Hepatocyte (in vitro differentiated cells): Measurements from ENCODE around the gene GJD3. TPM values are rescaled to one million over a fixed set of nuclear protein-coding genes. Genes with fewer than 3 reads are reported as not detected.
"Not testable (repeated sequence)": the region's sequence is repeated elsewhere in the genome, so short reads cannot be mapped to it uniquely, and the experiment has no call there.

Experiments used
- DNase-seq: peaks from one replicate; pipeline ENCODE4 v3.0.0-alpha.2; 2016; ENCODE audit warnings: low spot score
- H2AFZ ChIP-seq: fragments of 200-600 bp; sonication (generic); 2 replicates; pipeline ENCODE4 v1.6.0; 2016; ENCODE audit warnings: antibody characterized with exemption, mild to moderate bottlenecking
- H3K27ac ChIP-seq: fragments of 200-600 bp; sonication (generic); 2 replicates; pipeline ENCODE4 v1.5.1; 2016; ENCODE audit warnings: mild to moderate bottlenecking
- H3K27me3 ChIP-seq: fragments of 200-600 bp; sonication (generic); 2 replicates; pipeline ENCODE4 v1.6.1; 2016
- H3K36me3 ChIP-seq: fragments of 200-600 bp; sonication (generic); replicated peaks from 2 replicates; pipeline ENCODE4 v1.5.1; 2016; ENCODE audit warnings: low read depth; ENCODE audit not compliant: insufficient read depth
- H3K4me1 ChIP-seq: fragments of 200-600 bp; sonication (generic); 2 replicates; pipeline ENCODE4 v1.5.1; 2016; ENCODE audit warnings: mild to moderate bottlenecking, moderate library complexity; ENCODE audit not compliant: insufficient read depth
- H3K4me2 ChIP-seq: fragments of 200-600 bp; sonication (generic); 2 replicates; pipeline ENCODE4 v1.6.0; 2016
- H3K4me3 ChIP-seq: fragments of 200-600 bp; sonication (generic); 2 replicates; pipeline ENCODE4 v1.5.1; 2016; ENCODE audit warnings: mild to moderate bottlenecking
- H3K79me2 ChIP-seq: fragments of 200-600 bp; sonication (generic); 2 replicates; pipeline ENCODE4 v1.6.0; 2017; ENCODE audit warnings: mild to moderate bottlenecking
- H3K9me2 ChIP-seq: fragments of 200-600 bp; sonication (generic); replicated peaks from 2 replicates; pipeline ENCODE4 v1.6.0; 2017; ENCODE audit warnings: mild to moderate bottlenecking; ENCODE audit not compliant: insufficient read depth
- H3K9me3 ChIP-seq: fragments of 200-600 bp; sonication (generic); 2 replicates; pipeline ENCODE4 v1.5.1; 2016; ENCODE audit warnings: low read depth, mild to moderate bottlenecking
- H4K20me1 ChIP-seq: fragments of 200-600 bp; sonication (generic); 2 replicates; pipeline ENCODE4 v1.6.0; 2016; ENCODE audit warnings: mild to moderate bottlenecking; ENCODE audit not compliant: insufficient read depth, poor library complexity, severe bottlenecking
- EZH2 ChIP-seq: fragments of 200-600 bp; sonication (generic); IDR thresholded peaks from 2 replicates; pipeline ENCODE4 v1.6.1; 2016; ENCODE audit warnings: antibody characterized with exemption, mild to moderate bottlenecking, borderline replicate concordance
- EZH2phosphoT487 ChIP-seq: fragments of 200-600 bp; sonication (generic); IDR thresholded peaks from one replicate; pipeline ENCODE4 v1.6.1; 2018; ENCODE audit warnings: antibody characterized with exemption, mild to moderate bottlenecking, low read depth, moderate library complexity; ENCODE audit not compliant: unreplicated experiment, severe bottlenecking
- WGBS: methylation state at CpG from one replicate; pipeline ENCODE4 v1.1.6; 2016; ENCODE audit warnings: low lambda C conversion rate; ENCODE audit errors: missing lambda C conversion rate; 5-methylcytosine and 5-hydroxymethylcytosine counted together
- polyA plus RNA-seq: library from polyadenylated mRNA; unstranded; fragments of >200 nt; fragmentation: Nextera tagmentation; extraction: Ambion mirVana; gene quantifications from 2 replicates; pipeline ENCODE4 v1.2.1, GENCODE V29; 2016
- total RNA-seq: library from RNA; depleted of rRNA; stranded (reverse); fragments of >200 nt; gene quantifications from 2 replicates; pipeline ENCODE4 v1.2.3, GENCODE V29; 2014
- TF ChIP-seq, protein P1 (sequence below): fragments of 200-600 bp; sonication (generic); IDR thresholded peaks from 2 replicates; pipeline ENCODE4 v1.5.1; 2016; ENCODE audit warnings: antibody characterized with exemption, mild to moderate bottlenecking; ENCODE audit not compliant: poor library complexity

Gene GJD3
- total and polyA plus RNA-seq, 2 experiments from 2014 or later: 0.47 to 3.8 TPM

DNA sequence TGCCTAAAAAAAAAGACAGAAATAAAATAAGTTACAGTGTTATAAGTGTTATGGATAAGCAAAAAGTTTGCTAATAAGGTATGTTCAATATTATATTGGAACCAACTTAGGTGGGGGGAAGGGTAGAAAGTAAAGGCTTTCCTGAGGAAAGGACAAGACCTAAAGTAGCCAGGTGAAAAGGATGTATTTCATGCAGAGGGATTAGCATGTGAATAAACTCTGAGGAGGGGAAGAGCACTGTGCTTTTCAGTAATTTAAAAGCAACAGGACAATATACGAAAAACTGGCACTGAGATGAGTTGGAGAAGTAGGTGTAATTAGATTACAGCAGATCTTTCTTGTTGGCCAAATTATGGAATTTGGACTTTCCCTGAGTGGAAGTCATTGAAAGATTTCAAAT, 45.5 kb upstream of the GJD3 start:
- peaks cover under 1% of the 10 kb centered on the region for H3K79me2 ChIP-seq
- 100% methylated on average over 1 of the region's 1 CpG for WGBS
- no peak overlapping the region for H2AFZ ChIP-seq

DNA sequence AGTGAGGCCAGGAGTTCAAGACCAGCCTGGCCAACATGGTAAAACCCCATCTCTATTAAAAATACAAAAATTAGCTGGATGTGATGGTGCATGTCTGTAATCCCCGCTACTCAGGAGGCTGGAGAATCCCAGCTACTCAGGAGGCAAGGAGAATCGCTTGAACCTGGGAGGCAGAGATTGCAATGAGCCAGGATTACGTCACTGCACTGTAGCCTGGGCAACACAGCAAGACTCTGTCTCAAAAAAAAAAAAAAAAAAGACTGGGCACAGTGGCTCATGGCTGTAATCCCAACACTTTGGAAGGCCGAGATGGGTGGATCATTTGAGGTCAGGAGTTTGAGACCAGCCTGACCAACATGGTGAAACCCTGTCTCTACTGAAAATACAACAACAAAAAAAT, 45.0 kb upstream of the GJD3 start:
- H3K27me3 ChIP-seq, H3K27ac ChIP-seq, H4K20me1 ChIP-seq, H2AFZ ChIP-seq, H3K9me3 ChIP-seq, H3K9me2 ChIP-seq, H3K4me2 ChIP-seq, H3K79me2 ChIP-seq, H3K36me3 ChIP-seq, H3K4me3 ChIP-seq, H3K4me1 ChIP-seq, DNase-seq: not testable (repeated sequence)
- 99% methylated on average over 4 of the region's 4 CpGs for WGBS

More for the DNA sequence above, 45.5 kb upstream of the GJD3 start:
- Histone ChIP-seq H3K27me3 (no peaks in the 10 kb centered on the region), H4K20me1 (no peaks in the 10 kb centered on the region), H3K9me3 (no peaks in the 10 kb centered on the region), H3K4me2 (no peak overlapping the region), H3K9me2 (no peaks in the 10 kb centered on the region), H3K36me3 (no peaks in the 10 kb centered on the region), H3K4me3 (no peak overlapping the region), H3K27ac (no peak overlapping the region), H3K4me1 (no peaks in the 10 kb centered on the region)
- TF ChIP-seq, protein P1, sequence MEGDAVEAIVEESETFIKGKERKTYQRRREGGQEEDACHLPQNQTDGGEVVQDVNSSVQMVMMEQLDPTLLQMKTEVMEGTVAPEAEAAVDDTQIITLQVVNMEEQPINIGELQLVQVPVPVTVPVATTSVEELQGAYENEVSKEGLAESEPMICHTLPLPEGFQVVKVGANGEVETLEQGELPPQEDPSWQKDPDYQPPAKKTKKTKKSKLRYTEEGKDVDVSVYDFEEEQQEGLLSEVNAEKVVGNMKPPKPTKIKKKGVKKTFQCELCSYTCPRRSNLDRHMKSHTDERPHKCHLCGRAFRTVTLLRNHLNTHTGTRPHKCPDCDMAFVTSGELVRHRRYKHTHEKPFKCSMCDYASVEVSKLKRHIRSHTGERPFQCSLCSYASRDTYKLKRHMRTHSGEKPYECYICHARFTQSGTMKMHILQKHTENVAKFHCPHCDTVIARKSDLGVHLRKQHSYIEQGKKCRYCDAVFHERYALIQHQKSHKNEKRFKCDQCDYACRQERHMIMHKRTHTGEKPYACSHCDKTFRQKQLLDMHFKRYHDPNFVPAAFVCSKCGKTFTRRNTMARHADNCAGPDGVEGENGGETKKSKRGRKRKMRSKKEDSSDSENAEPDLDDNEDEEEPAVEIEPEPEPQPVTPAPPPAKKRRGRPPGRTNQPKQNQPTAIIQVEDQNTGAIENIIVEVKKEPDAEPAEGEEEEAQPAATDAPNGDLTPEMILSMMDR: no peak
- TF ChIP-seq EZH2 (no peak), EZH2phosphoT487 (no peak)
- DNase-seq: no peak

DNA sequence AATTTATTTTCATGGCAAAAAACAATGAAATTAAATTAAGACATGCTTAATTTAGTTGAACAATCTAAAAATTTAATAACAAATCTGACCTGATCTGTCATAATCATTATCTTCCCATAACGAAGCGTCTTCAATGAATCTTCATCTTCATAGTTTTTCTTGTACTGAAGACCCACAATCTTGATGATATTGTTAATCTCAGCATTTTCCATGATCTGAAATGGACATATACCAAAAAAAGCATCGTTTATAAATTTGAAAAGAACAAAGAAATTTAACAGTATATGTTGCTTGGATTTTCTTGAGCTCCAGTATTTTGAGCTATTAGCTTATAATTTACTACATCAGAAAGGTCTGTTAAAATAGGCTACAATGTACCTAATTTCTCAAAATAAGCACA, 42.9 kb upstream of the GJD3 start:
- Histone ChIP-seq H4K20me1 (no peaks in the 10 kb centered on the region), H3K9me2 (no peaks in the 10 kb centered on the region), H3K79me2 (no peaks in the 10 kb centered on the region), H3K36me3 (no peaks in the 10 kb centered on the region), H3K27me3 (no peaks in the 10 kb centered on the region), H3K4me1 (no peaks in the 10 kb centered on the region), H2AFZ (no peak overlapping the region), H3K9me3 (no peaks in the 10 kb centered on the region), H3K4me2 (no peak overlapping the region), H3K27ac (no peak overlapping the region), H3K4me3 (no peak overlapping the region)
- no peak for DNase-seq
- TF ChIP-seq, protein P1: no peak
- TF ChIP-seq EZH2 (no peak), EZH2phosphoT487 (no peak)
- WGBS: 100% methylated on average over 3 of the region's 3 CpGs

DNA sequence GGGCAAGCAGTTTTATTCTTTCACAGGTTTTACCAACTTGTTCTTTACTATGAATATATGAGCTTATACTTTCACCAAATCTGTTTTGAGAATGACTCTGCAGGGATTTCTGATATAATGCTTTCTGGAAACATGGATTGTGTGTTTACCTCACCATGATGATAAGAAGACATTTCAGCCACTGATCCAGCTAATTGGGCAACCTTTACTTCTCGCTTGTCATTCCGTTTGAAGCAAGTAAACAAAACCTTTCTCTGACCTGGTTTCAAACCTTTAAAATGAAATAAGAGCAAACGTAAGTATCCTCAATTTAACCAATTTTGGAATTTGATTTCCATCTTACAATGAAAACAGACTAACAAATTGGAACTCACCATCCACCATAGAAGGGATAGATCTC, 39.5 kb upstream of the GJD3 start:
- H3K36me3 ChIP-seq: no peaks in the 10 kb centered on the region
- no peak for DNase-seq
- no peaks in the 10 kb centered on the region for H3K9me2 ChIP-seq
- no peaks in the 10 kb centered on the region for H3K27me3 ChIP-seq
- TF ChIP-seq EZH2: no peak
- TF ChIP-seq, protein P1: no peak
- no peak for TF ChIP-seq EZH2phosphoT487
- WGBS: 79% methylated on average over 3 of the region's 3 CpGs
- no peaks in the 10 kb centered on the region for H4K20me1 ChIP-seq
- no peak overlapping the region for H3K27ac ChIP-seq
- H3K4me1 ChIP-seq: no peaks in the 10 kb centered on the region
- no peaks in the 10 kb centered on the region for H3K9me3 ChIP-seq
- H3K4me2 ChIP-seq: no peak overlapping the region
- H3K79me2 ChIP-seq: no peaks in the 10 kb centered on the region
- no peak overlapping the region for H3K4me3 ChIP-seq
- peak overlapping the region; percentile 28 for H2AFZ ChIP-seq
